NK-92 (cell line): Measurements from ENCODE around the gene TSPY10.
"Not testable (repeated sequence)": the region's sequence is repeated elsewhere in the genome, so short reads cannot be mapped to it uniquely, and the experiment has no call there.

Source experiments
- DNase-seq: peaks from one replicate; lab custom pipeline; 2025; ENCODE audit not compliant: unreplicated experiment; lab: John Stamatoyannopoulos, UW

The TSPY10 gene

DNA sequence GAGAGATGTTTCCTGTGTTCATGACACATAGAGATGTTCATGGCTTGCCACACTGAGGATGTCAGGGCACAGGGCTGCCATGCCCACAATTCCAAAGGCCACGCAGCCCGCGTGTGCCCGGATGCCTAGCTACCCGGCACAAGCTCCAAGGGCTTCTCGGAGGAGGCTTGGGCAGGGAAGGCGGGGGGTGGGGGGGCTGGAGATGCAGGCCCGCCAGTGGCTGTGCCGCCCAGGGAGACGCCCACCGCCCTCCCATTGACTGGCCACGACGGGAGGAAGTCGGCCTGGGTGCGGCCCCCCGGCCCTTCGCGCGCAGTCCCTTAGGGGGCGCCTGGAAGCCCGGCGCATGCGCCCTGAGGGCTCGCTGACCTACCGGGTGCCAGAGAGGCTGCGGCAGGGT, at the start of gene TSPY10:
Gene TSPY10, plus strand, starts transcription at position 301 of the 400 bp plus-strand sequence. Its CDS starts 46 bp downstream, at position 347.
- DNase-seq = not testable (repeated sequence)

- not testable (repeated sequence) for DNase-seq
Observed at GRCh38 chrY:9486967-9487366, 40.7 kb upstream of the TSPY10 start, which contains the start of gene TSPY9. Gene TSPY9, plus strand, starts transcription at chrY:9487267. Its CDS starts 46 bp downstream, at chrY:9487313.

- DNase-seq = not testable (repeated sequence)
Observed at GRCh38 chrY:9504396-9504795, 23.3 kb upstream of the TSPY10 start.

- DNase-seq = not testable (repeated sequence)
Observed at GRCh38 chrY:9516287-9516686, 11.4 kb upstream of the TSPY10 start.
